GM12892 (cell line): ENCODE results near the gene DDR1.

ENCODE experiments used
- POLR2A ChIP-seq: IDR thresholded peaks from 2 replicates; pipeline ENCODE4 v1.6.1; 2011; ENCODE audit warnings: low read depth, low read length, control low read depth
- TAF1 ChIP-seq: IDR thresholded peaks from 2 replicates; pipeline ENCODE4 v1.6.1; 2011; ENCODE audit warnings: low read depth, mild to moderate bottlenecking, control low read depth, low read length, borderline replicate concordance

DNA sequence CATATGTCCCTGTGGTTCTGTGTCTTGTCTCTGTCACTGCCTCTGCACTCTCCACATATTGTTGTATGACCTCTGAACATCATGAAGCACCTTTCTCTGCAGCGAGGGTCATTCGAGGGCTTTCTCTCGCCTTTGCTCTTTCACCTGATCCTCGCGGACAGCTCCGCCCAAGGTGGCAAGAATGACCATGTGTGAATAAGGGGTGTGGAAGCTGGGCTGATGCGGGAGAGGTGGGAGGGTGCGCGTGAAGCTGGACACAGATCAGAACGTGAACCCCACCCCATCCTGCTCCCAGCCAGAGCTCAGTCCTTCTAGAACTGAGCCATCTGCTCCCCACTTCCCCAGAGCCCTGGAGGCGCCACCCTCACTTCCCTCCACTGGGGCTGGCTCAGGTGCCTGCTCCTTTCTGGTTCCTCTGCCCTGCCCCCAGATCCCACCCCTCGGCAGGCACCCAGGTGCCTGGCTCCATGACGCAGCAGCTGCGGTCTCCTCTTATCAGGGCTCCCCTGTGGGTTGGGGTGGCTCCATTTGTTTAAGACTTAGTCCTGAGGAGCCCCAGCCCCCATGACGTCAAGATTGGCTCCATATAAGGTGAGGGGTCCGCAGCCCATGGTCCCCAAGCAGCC lies 56.2 kb downstream of the DDR1 start, which contains the start of gene MUCL3:
- no peak for TF ChIP-seq POLR2A
- no peak for TF ChIP-seq TAF1
